ENCODE data around the gene OR13C8. TPM values are rescaled to one million over a fixed set of nuclear protein-coding genes. Genes with fewer than 3 reads are reported as not detected.

Gene OR13C8
- total RNA-seq, 1 experiment from 2014 or later = not detected

DNA sequence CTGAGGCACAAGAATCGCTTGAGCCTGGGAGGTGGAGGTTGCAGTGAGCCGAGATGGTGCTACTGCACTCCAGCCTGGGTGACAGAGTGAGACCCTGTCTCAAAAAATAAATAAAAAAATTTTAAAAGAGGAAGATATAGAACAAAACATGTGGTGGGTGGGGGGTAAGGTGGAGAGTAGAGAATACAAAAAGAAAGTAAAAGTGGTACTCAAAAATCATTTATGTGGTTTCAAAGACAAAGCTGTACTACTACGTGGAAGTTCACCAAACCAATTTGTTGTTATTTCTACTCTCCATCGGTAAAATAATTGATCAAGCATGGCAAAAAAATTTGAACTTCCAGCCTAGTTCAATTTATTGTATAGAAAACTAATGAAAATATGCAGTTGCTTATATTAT is 24.3 kb upstream of the OR13C8 start:
- H3K27ac ChIP-seq (ENCODE audit: low read length) = no peak overlapping the region
- H3K27me3 ChIP-seq (ENCODE audit: control insufficient read depth, insufficient read depth, low read length) = no peaks in the 10 kb centered on the region
- H3K36me3 ChIP-seq (ENCODE audit: control insufficient read depth, insufficient read depth, low read length) = no peaks in the 10 kb centered on the region
- ChIA-PET CTCF (no interaction called here), POLR2A (no interaction called here)
- H3K4me3 ChIP-seq (ENCODE audit: low read depth in 2 of 2, low read length in 2 of 2) = no peak overlapping the region
- no peaks in the 10 kb centered on the region for H3K9me3 ChIP-seq (ENCODE audit: control insufficient read depth, insufficient read depth, low read depth, low read length)
- TF ChIP-seq, protein P1, sequence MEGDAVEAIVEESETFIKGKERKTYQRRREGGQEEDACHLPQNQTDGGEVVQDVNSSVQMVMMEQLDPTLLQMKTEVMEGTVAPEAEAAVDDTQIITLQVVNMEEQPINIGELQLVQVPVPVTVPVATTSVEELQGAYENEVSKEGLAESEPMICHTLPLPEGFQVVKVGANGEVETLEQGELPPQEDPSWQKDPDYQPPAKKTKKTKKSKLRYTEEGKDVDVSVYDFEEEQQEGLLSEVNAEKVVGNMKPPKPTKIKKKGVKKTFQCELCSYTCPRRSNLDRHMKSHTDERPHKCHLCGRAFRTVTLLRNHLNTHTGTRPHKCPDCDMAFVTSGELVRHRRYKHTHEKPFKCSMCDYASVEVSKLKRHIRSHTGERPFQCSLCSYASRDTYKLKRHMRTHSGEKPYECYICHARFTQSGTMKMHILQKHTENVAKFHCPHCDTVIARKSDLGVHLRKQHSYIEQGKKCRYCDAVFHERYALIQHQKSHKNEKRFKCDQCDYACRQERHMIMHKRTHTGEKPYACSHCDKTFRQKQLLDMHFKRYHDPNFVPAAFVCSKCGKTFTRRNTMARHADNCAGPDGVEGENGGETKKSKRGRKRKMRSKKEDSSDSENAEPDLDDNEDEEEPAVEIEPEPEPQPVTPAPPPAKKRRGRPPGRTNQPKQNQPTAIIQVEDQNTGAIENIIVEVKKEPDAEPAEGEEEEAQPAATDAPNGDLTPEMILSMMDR (IDR thresholded peaks at IDR 0.05) = no peak
- TF ChIP-seq REST (IDR thresholded peaks at IDR 0.05; ENCODE audit: insufficient read depth in 1 of 2, low read depth in 2 of 2, low read length in 1 of 2) = no peak
- no peak for TF ChIP-seq TCF7L2 (IDR thresholded peaks at IDR 0.05; ENCODE audit: low read depth, low read length)
- TF ChIP-seq POLR2AphosphoS5 (IDR thresholded peaks at IDR 0.05; ENCODE audit: low read depth, low read length) = no peak
- TF ChIP-seq SIN3A (IDR thresholded peaks at IDR 0.05; ENCODE audit: borderline replicate concordance, insufficient read depth, low read depth, low read length) = no peak
- no peak for ATAC-seq
- intact Hi-C loops (cut with micrococcal nuclease; ENCODE audit: unreplicated experiment) (no loop called here), in situ Hi-C loops (cut with HindIII; ENCODE audit: low pct_unique_long_range_greater_than_20kb, low sequenced_read_pairs) (no loop called here)
- BruUV-seq (replicated peaks) = no TSS peak
- DNase-seq (ENCODE audit: low read depth, low spot score) = no peak
- H3K4me1 ChIP-seq (ENCODE audit: control insufficient read depth, insufficient read depth, low read length) = no peaks in the 10 kb centered on the region

GRCh38 chr9:104553261-104553660 is 15.7 kb upstream of the OR13C8 start:
- DNase-seq (ENCODE audit: low read depth, low spot score) = no peak

More at GRCh38 chr9:104553261-104553660, 15.7 kb upstream of the OR13C8 start:
- intact Hi-C loops (cut with micrococcal nuclease; ENCODE audit: unreplicated experiment) (no loop called here), in situ Hi-C loops (cut with HindIII; ENCODE audit: low pct_unique_long_range_greater_than_20kb, low sequenced_read_pairs) (no loop called here)
- TF ChIP-seq, protein P1 (IDR thresholded peaks at IDR 0.05) = no peak
- TF ChIP-seq SIN3A (IDR thresholded peaks at IDR 0.05; ENCODE audit: borderline replicate concordance, insufficient read depth, low read depth, low read length) (no peak), TCF7L2 (IDR thresholded peaks at IDR 0.05; ENCODE audit: low read depth, low read length) (no peak), POLR2AphosphoS5 (IDR thresholded peaks at IDR 0.05; ENCODE audit: low read depth, low read length) (no peak), REST (IDR thresholded peaks at IDR 0.05; ENCODE audit: insufficient read depth in 1 of 2, low read depth in 2 of 2, low read length in 1 of 2) (no peak)
- no peaks in the 10 kb centered on the region for H3K36me3 ChIP-seq (ENCODE audit: control insufficient read depth, insufficient read depth, low read length)
- POLR2A ChIA-PET = no interaction called here
- H3K9me3 ChIP-seq (ENCODE audit: control insufficient read depth, insufficient read depth, low read depth, low read length) = no peaks in the 10 kb centered on the region
- CTCF ChIA-PET = no interaction called here
- H3K27me3 ChIP-seq (ENCODE audit: control insufficient read depth, insufficient read depth, low read length) = no peaks in the 10 kb centered on the region
- no peak for ATAC-seq
- no peak overlapping the region for H3K4me3 ChIP-seq (ENCODE audit: low read depth in 2 of 2, low read length in 2 of 2)
- H3K27ac ChIP-seq (ENCODE audit: low read length) = no peak overlapping the region
- no peaks in the 10 kb centered on the region for H3K4me1 ChIP-seq (ENCODE audit: control insufficient read depth, insufficient read depth, low read length)
- BruUV-seq (replicated peaks) = no TSS peak
